ENCODE results near the gene ZBTB7C. TPM values are rescaled to one million over a fixed set of nuclear protein-coding genes. Genes with fewer than 3 reads are reported as not detected.

The ZBTB7C gene
- total and polyA plus RNA-seq, 8 donors, result 3.0 to 47.8 (median 19.3) TPM

DNA sequence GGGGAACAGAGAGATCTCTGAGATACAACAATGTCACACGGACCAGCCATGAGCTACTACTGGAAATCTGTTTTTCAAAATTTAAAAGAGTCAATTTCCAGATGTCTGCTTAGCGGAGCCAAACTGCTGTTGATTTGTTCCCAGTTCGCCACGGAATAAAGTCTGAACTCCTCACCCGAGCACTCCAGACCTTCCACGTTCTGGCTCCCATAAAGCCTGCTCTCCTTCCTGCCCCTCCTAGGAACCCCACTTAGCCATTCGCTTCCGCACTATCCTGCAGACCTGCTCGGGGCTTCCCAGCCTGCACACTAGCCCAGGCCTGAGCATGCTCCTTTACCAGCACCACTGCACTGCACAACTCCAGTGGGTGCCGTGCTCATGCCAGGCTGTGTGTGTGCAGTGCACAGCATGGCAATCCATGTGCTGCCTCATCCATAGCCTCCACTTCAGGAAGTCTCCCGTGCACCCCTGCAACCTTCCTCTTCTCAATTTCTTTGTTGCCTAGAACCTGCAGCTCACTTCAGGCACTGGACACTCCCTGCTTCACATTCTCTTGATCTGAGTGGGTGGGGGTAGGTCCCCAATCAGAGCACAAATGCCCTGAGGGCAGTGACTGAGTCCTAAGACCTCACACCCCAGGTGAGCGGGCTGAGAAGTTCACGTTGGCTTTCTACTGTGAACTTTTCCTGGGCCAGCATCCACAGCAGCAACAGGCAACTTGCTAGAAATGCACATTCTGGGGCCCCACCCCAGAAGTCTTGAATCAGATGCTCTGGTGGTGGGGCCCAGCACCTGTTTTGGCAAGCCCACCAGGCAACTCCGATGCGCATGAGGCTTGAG is 53.7 kb downstream of the ZBTB7C start:
- intact Hi-C loops (cut with DNase I; ENCODE audit: low total_unique reads), result no loop called here
- no peaks in the 10 kb centered on the region for H3K36me3 ChIP-seq
- H3K4me1 ChIP-seq, result peaks cover 0 to 12% (median 6%) of the 10 kb centered on the region in 4 donors
- no peaks in the 10 kb centered on the region for H3K27me3 ChIP-seq
- 82 to 87% (median 86%) methylated on average over 14 to 15 of the region's 15 CpGs for WGBS, 5 donors
- H3K4me3 ChIP-seq, result no peak overlapping the region
- H3K27ac ChIP-seq, result no peak overlapping the region
- TF ChIP-seq POLR2A (IDR thresholded peaks at IDR 0.05) (no peak), EP300 (IDR thresholded peaks at IDR 0.05) (no peak), POLR2AphosphoS5 (IDR thresholded peaks at IDR 0.05) (no peak)
- TF ChIP-seq, protein P1, sequence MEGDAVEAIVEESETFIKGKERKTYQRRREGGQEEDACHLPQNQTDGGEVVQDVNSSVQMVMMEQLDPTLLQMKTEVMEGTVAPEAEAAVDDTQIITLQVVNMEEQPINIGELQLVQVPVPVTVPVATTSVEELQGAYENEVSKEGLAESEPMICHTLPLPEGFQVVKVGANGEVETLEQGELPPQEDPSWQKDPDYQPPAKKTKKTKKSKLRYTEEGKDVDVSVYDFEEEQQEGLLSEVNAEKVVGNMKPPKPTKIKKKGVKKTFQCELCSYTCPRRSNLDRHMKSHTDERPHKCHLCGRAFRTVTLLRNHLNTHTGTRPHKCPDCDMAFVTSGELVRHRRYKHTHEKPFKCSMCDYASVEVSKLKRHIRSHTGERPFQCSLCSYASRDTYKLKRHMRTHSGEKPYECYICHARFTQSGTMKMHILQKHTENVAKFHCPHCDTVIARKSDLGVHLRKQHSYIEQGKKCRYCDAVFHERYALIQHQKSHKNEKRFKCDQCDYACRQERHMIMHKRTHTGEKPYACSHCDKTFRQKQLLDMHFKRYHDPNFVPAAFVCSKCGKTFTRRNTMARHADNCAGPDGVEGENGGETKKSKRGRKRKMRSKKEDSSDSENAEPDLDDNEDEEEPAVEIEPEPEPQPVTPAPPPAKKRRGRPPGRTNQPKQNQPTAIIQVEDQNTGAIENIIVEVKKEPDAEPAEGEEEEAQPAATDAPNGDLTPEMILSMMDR (IDR thresholded peaks at IDR 0.05), result no peak
- no peaks in the 10 kb centered on the region for H3K9me3 ChIP-seq
- DNase-seq, result peak in 1 of 2 donors; percentile 46

DNA sequence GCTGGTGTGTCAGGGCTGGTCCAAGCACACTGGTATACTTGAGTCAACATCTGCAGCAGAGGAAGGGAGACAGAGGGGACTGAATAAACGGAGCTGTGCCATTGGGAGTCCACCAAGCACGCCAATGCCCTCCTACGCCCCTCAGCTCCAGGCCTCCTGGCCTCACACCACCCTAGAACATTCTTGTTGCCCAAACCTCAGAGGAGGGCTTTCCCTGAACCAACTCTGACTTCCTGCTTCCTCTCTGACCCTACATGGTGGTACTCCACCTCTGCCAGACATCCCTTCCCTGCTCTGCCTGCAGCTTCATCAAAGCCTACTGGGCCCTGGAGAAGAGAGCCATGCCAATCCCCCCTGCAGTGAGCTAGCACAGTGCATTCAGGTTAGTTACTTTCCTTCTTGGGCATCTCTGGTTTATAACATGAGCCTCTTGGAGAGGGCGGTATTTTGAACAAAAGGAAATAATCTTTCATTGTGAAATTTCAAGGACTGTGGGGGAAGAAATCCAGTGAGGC is 54.4 kb downstream of the ZBTB7C start:
- 76 to 86% (median 83%) methylated on average over 4 of the region's 4 CpGs for WGBS, 5 donors
- Histone ChIP-seq H3K36me3 (no peaks in the 10 kb centered on the region), H3K27ac (no peak overlapping the region), H3K4me3 (no peak overlapping the region), H3K4me1 (peaks cover 0 to 12% (median 6%) of the 10 kb centered on the region in 4 donors), H3K9me3 (no peaks in the 10 kb centered on the region), H3K27me3 (no peaks in the 10 kb centered on the region)
- TF ChIP-seq EP300 (IDR thresholded peaks at IDR 0.05), result no peak
- TF ChIP-seq POLR2AphosphoS5 (IDR thresholded peaks at IDR 0.05), result no peak
- TF ChIP-seq POLR2A (IDR thresholded peaks at IDR 0.05), result no peak
- TF ChIP-seq, protein P1 (IDR thresholded peaks at IDR 0.05), result no peak
- intact Hi-C loops (cut with DNase I; ENCODE audit: low total_unique reads), result no loop called here
- peak in 1 of 2 donors; percentile 9 for DNase-seq

DNA sequence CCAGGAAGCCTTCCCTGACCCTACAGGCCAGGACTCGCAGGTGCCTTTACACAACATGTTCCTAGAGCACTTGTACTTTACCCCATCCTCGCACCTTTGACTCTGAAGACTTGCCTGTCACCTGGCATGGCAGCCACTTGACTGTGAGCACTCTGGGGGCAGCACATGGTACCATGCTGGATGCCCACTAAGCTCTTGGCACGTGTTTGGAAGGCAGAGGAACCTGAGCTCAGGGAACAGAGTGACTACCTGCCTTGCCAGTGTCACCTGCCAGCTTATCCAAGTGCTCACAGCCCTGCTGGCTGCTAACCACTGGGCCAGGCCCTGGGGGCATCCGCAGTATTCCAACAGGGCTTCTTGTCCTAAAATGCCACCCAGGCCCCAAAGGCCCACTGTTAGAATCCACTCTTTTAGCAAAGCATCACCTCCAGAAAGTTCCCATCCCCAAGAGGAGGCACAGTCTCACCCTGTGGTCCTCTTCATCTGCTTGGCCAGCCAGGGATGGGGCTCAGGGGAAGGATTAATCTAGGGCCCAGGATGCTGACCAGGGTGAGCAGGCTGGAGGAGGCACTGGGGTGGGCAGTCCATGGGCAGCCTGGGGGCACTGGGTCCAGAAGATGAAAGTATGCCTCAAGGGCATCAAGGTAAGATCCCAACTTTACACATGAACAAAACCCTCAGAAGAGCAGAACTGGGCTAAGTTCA is 57.0 kb downstream of the ZBTB7C start:
- Histone ChIP-seq H3K4me1 (peaks cover 0 to 6% (median 4%) of the 10 kb centered on the region in 4 donors), H3K27me3 (no peaks in the 10 kb centered on the region), H3K4me3 (no peak overlapping the region), H3K36me3 (no peaks in the 10 kb centered on the region), H3K27ac (no peak overlapping the region), H3K9me3 (no peaks in the 10 kb centered on the region)
- no peak for TF ChIP-seq POLR2A (IDR thresholded peaks at IDR 0.05)
- no peak for TF ChIP-seq POLR2AphosphoS5 (IDR thresholded peaks at IDR 0.05)
- TF ChIP-seq, protein P1 (IDR thresholded peaks at IDR 0.05), result no peak
- 85 to 89% (median 88%) methylated on average over 4 of the region's 4 CpGs for WGBS, 5 donors
- intact Hi-C loops (cut with DNase I; ENCODE audit: low total_unique reads), result no loop called here
- DNase-seq, result no peak

DNA sequence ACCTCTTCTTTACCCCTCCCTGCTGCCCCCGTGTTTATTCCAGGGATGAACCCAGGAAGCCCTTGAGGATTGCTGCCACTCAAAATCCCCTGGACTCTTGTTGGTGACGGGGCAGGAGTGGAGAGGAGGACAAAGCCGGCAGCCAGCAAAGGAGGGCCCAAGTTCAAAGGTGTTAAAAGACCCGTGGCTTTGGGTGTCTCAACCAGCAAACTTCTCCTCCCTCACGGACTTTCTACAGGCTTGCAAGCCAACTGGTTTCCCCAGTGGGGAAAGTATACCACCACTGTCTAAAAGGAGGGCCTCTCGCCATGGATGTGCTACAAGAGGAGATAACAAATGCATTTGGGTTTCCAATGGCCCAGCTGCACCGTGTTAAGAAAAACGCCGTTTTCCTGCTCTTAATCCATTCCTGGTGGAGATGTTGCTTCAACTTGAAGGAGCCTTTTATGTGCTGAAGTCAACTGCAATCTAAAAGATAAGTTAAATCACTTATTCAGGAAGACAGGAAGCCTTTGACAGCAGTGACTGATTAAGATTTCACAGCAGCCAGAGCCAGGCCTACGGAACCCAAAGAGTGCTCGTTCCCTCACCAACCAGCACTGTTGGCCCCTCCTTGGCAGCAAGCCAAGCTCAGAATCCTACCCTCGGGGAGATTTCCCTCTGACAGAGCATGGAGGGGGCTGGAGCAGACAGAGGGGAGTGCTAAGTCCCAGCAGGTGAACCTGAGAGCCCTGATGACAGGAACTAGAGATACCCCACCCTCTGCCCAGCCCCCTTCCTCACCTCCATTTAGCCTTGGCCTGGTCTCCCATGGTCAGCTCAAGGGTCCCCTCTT is 57.8 kb downstream of the ZBTB7C start:
- intact Hi-C loops (cut with DNase I; ENCODE audit: low total_unique reads), result no loop called here
- TF ChIP-seq EP300 (IDR thresholded peaks at IDR 0.05) (no peak), POLR2AphosphoS5 (IDR thresholded peaks at IDR 0.05) (no peak), POLR2A (IDR thresholded peaks at IDR 0.05) (no peak)
- TF ChIP-seq, protein P1 (IDR thresholded peaks at IDR 0.05), result no peak

More for the DNA sequence above, 57.8 kb downstream of the ZBTB7C start:
- 54 to 68% (median 58%) methylated on average over 11 to 12 of the region's 12 CpGs for WGBS, 5 donors
- no peak overlapping the region for H3K4me3 ChIP-seq
- H3K27me3 ChIP-seq, result no peaks in the 10 kb centered on the region
- H3K9me3 ChIP-seq, result no peaks in the 10 kb centered on the region
- no peak overlapping the region for H3K27ac ChIP-seq
- no peaks in the 10 kb centered on the region for H3K4me1 ChIP-seq
- DNase-seq, result no peak
- no peaks in the 10 kb centered on the region for H3K36me3 ChIP-seq
